ENCODE measurements around the gene AGAP3. TPM values are rescaled to one million over a fixed set of nuclear protein-coding genes. Genes with fewer than 3 reads are reported as not detected.

Gene AGAP3
- polyA plus RNA-seq, 3 donors, result 6.4 to 133 (median 6.8) TPM

GRCh38 chr7:151125846-151126481 lies 39.7 kb downstream of the AGAP3 start:
- TF ChIP-seq CTCF (IDR thresholded peaks at IDR 0.05), result no peak
- H3K79me2 ChIP-seq (ENCODE audit: insufficient read depth, low read length), result no peaks in the 10 kb centered on the region
- no peak for DNase-seq
- Mint-ChIP-seq H3K4me3 (peak overlapping the region in 1 of 2 donors; percentile 83), H3K9me3 (peaks cover 0 to 2% (median 0%) of the 10 kb centered on the region in 7 donors), H3K4me1 (no peaks in the 10 kb centered on the region), H3K27me3 (ENCODE audit: low read depth in 3 of 3) (peaks cover 2 to 14% (median 3%) of the 10 kb centered on the region in 3 donors), H3K27ac (no peak overlapping the region), H3K36me3 (peaks cover 58 to 71% of the 10 kb centered on the region in 2 donors)
- H3K36me3 ChIP-seq (replicated peaks in 1 of 2; ENCODE audit: control insufficient read depth in 1 of 2, insufficient read depth in 2 of 2, low read length in 2 of 2), result peaks cover 53 to 87% of the 10 kb centered on the region in 2 donors
- peaks cover 68% of the 10 kb centered on the region for H4K20me1 ChIP-seq (ENCODE audit: insufficient read depth, low read length)
- WGBS (ENCODE audit: insufficient coverage), result 95% methylated on average over 34 of the region's 58 CpGs
- intact Hi-C loops (cut with micrococcal nuclease), result loop anchor here (2.0 kb wide), 2 partner anchors 47 to 177 kb away; no protein-coding TSS in a partner anchor
- H3K9me3 ChIP-seq (replicated peaks in 1 of 2; ENCODE audit: control insufficient read depth in 1 of 2, insufficient read depth in 1 of 2, low read length in 2 of 2), result no peaks in the 10 kb centered on the region
- no peaks in the 10 kb centered on the region for H3K27me3 ChIP-seq (ENCODE audit: control insufficient read depth in 2 of 2, insufficient read depth in 2 of 2, low read length in 2 of 2)
- H2AFZ ChIP-seq (ENCODE audit: insufficient read depth, low read depth, low read length, poor library complexity, severe bottlenecking), result no peak overlapping the region
- H3K27ac ChIP-seq (ENCODE audit: low read depth in 1 of 2, low read length in 2 of 2), result no peak overlapping the region
- no peaks in the 10 kb centered on the region for H3K4me1 ChIP-seq (ENCODE audit: control insufficient read depth in 1 of 2, insufficient read depth in 2 of 2, low read length in 2 of 2)
- no peak overlapping the region for H3K9ac ChIP-seq (ENCODE audit: insufficient read depth, low read length, poor library complexity, severe bottlenecking)
- no peak overlapping the region for H3K4me3 ChIP-seq (replicated peaks in 1 of 3; ENCODE audit: low read depth in 2 of 3, low read length in 3 of 3)
- no peak overlapping the region for H3K4me2 ChIP-seq (replicated peaks; ENCODE audit: extremely low read depth, low read length, poor library complexity, severe bottlenecking)

GRCh38 chr7:151126491-151127137 lies 40.3 kb downstream of the AGAP3 start:
- Mint-ChIP-seq H3K36me3 (peaks cover 58 to 73% of the 10 kb centered on the region in 2 donors), H3K9me3 (peaks cover 0 to 2% (median 0%) of the 10 kb centered on the region in 7 donors), H3K27me3 (ENCODE audit: low read depth in 3 of 3) (peaks cover 2 to 16% (median 3%) of the 10 kb centered on the region in 3 donors), H3K4me3 (no peak overlapping the region), H3K4me1 (no peaks in the 10 kb centered on the region), H3K27ac (peak overlapping the region in 1 of 7 donors; percentile 62)
- Histone ChIP-seq H3K27ac (ENCODE audit: low read depth in 1 of 2, low read length in 2 of 2) (no peak overlapping the region), H3K4me3 (replicated peaks in 1 of 3; ENCODE audit: low read depth in 2 of 3, low read length in 3 of 3) (no peak overlapping the region), H3K9ac (ENCODE audit: insufficient read depth, low read length, poor library complexity, severe bottlenecking) (no peak overlapping the region), H3K36me3 (replicated peaks in 1 of 2; ENCODE audit: control insufficient read depth in 1 of 2, insufficient read depth in 2 of 2, low read length in 2 of 2) (peaks cover 49 to 87% of the 10 kb centered on the region in 2 donors), H4K20me1 (ENCODE audit: insufficient read depth, low read length) (peaks cover 64% of the 10 kb centered on the region), H3K79me2 (ENCODE audit: insufficient read depth, low read length) (no peaks in the 10 kb centered on the region), H3K27me3 (ENCODE audit: control insufficient read depth in 2 of 2, insufficient read depth in 2 of 2, low read length in 2 of 2) (no peaks in the 10 kb centered on the region), H3K4me2 (replicated peaks; ENCODE audit: extremely low read depth, low read length, poor library complexity, severe bottlenecking) (no peak overlapping the region), H3K9me3 (replicated peaks in 1 of 2; ENCODE audit: control insufficient read depth in 1 of 2, insufficient read depth in 1 of 2, low read length in 2 of 2) (no peaks in the 10 kb centered on the region), H3K4me1 (ENCODE audit: control insufficient read depth in 1 of 2, insufficient read depth in 2 of 2, low read length in 2 of 2) (no peaks in the 10 kb centered on the region), H2AFZ (ENCODE audit: insufficient read depth, low read depth, low read length, poor library complexity, severe bottlenecking) (no peak overlapping the region)
- DNase-seq, result no peak
- intact Hi-C loops (cut with micrococcal nuclease), result no loop called here
- no peak for TF ChIP-seq CTCF (IDR thresholded peaks at IDR 0.05)
- 96% methylated on average over 15 of the region's 19 CpGs for WGBS (ENCODE audit: insufficient coverage)

Data from CD14-positive monocyte (primary cell).